HG02852 (cell line): ENCODE data around the gene NAT10.
"Not testable (repeated sequence)": the region's sequence is repeated elsewhere in the genome, so short reads cannot be mapped to it uniquely, and the experiment has no call there.

Experiments used
- ATAC-seq: cut with Tn5 transposase; IDR thresholded peaks from one replicate; pipeline ENCODE4 v1.9.1; 2021; ENCODE audit warnings: mild to moderate bottlenecking, moderate library complexity; ENCODE audit not compliant: unreplicated experiment

The NAT10 gene

DNA sequence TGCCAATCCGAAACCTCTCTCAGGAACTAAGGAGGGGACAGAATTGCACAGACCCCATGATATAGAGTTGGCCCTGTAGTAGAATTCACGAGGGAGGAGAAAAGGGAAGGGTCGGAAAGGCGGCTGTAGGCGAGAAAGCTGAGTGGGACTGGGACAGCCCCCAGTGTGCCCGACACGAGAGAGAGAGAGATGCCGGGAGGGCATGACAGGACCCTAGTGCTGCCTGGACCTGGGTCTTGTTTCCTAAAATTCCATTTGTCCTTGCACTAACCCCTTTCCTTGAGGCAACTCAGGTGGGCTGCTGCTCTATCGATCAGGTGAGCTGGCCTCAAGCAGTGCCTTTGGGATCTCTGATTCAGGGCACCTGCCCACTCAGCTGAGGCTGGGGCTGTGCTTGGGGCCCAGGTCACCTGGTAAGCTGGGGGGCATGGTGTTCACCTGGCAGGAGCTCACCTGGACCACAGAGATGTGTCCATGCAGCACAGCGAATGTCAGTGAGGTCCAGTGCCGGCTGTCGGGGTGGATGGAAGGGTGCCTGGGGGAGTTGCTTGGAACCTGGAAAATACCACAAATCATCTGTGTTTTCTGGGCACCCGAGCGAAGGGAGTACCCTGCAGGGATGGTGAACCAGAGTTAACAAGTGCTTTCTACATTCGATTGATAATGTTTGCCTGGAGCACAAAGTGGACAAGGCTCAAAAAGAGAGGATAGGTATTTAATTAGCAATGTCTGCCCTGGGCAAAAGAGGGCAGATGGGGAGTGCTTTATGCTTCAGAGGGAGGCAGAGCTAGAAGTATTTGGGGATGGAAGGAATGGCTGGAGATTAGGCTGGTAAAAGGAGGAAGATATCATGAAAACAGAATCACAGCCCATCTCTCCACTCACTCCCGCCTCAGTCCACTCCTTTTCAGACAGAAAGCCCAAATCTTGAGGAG is 61.6 kb downstream of the NAT10 start:
- ATAC-seq = no peak

DNA sequence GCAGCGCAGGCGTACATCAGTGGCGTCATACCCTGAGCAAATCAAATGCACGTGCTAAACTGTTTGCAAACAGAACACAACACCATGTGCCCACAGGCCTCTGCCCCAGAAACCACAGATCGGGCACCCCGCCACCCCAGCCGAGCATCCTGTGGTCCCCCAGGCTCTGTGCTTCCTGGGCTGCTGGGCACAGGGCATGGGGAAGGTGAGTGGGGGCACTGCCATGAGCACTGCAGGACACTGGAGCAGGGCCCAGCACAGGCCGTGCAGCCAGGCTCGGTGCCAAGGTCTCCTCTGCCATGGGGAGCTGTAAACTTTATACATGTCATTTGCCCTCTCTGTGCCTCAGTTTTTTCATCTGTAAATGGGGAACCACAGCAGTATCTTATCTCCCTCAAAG is 62.5 kb downstream of the NAT10 start:
- no peak for ATAC-seq

DNA sequence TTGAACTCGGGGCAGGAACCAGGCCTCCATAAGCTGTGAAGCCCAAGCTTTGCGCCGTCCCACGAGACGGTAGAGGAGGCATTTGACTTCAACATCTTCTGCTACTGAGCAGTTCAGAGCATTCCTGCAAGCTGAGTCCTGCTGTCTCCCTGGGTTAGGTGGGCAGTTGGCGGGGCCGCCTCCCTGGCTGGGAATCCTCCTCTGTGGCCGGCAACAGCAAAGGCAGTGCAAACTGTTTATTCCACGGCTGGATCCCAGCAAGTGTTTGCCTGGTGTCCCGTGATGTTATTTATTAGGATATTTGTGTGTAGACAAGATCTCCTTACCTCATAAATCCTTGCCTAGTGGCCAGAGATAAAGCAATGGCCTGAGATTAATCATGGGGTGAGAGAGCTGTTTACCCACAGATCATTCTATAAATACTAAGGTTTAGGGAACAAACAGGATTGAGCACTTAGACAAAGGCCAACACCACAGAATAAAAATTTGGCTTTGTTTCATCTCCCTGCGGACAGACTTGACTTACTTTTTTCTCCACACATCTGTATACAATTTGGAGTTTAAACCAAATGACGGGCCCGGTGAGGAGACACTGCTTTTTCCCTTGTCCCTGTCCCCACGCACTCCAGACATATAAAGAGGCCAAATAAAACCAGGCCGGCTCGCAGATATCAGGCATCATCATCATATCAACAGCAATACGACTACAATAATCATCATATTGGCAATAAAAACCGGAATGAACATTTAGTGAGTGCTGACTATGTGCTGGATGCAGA is 63.4 kb downstream of the NAT10 start:
- no peak for ATAC-seq

DNA sequence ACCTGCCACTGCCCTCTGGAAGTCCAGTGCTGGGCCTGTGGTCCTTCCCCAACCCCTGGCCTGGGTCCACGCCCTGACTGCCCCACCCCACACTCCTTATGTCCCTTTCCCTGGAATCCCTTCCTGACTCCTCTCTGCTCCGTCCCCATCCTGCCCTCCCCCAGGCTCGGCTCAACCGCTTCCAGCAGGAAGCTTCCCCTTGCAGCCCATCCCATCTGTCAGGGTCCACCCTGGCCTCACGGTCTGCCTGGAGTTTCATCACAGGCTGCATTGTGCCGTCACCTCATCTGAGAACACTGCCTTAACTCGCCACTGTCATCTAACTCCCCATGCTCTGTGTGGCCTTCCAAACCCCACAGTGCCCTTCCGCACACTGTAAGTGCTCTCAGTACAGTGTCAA is 64.3 kb downstream of the NAT10 start:
- no peak for ATAC-seq

DNA sequence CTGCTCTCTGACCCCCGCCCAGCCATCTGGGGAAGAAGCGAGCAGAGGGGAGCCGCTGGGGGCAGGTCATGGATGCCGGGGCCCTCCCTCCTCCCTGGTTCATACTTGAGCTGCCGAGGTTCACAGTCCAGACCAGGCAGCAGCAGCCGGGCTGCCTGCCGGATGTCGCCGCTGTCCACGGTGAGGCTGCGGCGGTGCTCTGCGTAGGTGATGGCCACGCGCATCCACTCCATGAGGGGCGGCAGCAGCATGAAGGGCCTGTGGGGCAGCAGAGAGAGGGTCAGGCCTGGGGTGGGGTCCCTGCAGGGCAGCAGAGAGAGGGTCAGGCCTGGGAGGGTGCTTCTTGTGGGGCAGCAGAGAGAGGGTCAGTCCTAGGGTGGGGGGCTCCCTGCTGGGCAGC is 67.6 kb downstream of the NAT10 start:
- no peak for ATAC-seq

DNA sequence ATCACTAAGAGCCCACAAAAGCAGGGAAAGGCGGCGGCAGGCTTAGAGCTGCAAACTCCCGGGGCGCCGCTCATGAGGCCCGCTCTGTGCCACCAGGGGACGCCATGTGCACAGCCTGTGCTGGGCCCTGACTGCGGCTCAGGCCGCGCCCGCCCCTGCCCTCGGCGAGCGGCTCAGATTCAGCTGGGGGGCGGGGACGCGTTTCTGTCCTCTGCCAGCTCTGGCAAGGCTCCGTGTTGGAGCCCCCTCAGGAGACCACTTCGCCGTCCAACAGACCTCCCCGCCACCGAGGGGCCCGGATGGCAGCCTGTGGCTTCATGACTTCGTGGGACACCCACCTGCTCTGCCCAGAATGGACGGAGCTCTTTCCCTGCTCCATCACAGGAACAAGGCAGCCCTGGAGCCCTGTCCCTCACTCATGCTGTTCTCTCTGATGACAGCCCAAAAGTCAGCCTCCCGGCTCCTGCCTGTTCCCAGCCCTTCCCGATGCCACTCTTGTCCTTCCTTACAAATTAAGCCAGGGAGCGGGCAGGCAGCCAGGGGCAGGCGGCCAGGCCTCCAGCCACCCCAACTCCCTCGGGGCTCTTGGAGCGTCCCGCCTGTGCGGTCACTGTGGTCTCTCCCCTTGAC is 69.1 kb downstream of the NAT10 start:
- peak; percentile 81 for ATAC-seq

DNA sequence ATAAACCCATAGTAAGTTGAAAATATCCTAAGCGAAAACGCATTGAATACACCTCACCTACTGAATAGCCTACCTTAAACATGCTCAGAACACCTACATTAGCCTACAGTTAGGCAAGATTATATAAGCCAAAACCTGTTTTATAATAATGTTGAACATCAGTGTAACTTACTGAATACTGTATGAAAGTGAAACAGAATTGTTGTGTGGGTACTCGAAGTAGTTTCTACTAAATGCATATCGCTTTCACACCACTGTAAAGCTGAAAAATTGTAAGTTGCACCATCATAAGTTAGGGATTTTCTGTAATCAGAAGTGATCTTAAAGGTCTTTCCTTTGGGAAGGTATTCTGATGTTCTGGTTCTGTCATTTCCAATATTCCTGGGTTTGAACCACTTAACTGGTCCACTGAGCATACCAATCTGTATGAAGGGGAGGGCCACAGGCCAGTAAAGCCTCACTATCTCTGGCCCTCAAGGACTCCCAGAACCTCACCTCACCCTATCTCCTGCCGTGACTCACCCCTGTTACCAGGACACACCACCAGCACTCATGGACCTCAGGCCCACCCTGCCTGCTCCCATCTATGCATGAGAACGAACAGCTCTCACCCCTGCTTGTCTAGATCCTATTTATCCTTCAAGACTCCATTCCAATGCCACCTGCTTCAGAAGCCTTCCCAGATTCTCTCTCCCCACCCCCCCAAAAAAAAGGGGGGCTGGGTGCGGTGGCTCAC is 70.0 kb downstream of the NAT10 start:
- no peak for ATAC-seq

DNA sequence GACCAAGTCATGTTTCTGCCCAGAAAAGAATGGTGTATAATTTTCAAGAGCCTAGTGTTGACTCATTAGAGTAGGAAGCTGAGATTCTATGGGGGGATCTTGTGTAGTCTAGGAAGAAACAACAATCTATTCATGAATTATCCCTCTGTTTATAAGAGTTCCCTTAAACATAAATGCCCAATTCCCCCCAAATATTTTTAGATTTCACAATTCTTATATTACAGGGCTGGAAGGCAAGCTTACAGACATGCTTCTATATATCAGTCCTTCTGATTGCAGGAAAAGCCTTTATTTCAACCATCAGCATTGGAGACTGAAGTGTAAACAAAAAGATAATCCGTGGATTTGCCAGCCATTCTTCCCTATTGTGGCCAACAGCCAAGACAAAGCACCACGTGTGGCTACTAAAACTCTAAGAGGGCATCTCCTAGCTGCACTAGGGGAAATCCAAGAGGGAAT is 71.4 kb downstream of the NAT10 start:
- ATAC-seq = no peak

DNA sequence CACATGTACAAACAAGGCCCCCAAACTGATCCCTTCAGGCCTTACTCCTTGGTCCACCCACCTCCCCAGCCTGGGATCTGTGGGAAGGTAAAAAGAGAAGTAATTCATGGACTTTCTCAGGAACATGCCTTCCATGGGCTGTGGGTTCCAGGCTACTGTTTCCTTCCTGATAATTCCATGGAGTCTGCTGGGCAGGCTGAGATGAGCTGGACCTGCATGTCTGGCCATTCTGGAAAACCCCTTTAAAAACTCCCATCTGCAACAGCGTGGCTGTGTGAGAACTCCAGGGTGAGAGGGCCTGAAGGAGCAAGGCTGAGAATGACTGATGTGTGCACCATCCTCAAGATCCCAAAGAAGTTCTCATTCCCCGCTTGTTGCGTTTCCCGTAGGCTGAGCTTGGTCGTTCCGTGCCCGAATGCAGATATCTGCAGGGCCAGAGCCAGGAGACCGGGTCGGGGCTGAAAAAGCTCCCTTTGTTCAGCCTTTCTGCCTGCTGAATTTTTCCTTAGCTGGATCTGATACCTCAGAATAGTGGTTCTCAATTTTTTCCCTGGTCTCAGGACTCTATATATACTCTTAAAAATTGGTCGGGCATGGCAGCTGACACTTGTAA is 72.9 kb downstream of the NAT10 start:
- ATAC-seq = no peak

DNA sequence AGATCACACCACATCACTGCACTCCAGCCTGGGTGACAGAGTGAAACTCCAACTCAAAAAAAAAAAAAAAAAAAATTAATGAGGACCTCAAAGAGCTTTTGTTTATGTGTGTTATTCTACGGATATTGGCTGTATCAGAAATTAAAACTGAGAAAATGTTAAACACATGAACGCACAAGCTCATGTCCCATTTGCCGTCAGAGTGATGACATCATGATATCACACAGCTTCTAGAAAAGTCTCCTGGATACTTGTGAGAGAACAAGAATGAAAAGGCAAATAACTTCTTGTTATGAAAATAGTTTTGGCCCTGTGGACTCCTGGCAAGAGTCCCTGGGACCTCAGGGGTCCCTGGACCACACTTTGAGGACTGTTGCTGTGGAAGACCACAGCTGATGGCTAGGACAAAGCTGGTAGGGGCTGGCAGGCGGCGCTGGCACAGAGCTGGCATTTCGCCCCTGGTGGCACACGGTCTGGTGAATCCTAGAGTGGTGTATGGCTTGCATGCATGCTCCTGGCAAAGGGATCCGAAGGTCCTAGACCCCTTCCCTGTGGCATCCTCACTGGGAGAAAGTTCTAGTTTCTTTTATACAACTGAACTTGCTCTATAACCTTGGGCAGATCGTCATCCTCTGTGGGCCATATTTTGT is 73.7 kb downstream of the NAT10 start:
- ATAC-seq = no peak

DNA sequence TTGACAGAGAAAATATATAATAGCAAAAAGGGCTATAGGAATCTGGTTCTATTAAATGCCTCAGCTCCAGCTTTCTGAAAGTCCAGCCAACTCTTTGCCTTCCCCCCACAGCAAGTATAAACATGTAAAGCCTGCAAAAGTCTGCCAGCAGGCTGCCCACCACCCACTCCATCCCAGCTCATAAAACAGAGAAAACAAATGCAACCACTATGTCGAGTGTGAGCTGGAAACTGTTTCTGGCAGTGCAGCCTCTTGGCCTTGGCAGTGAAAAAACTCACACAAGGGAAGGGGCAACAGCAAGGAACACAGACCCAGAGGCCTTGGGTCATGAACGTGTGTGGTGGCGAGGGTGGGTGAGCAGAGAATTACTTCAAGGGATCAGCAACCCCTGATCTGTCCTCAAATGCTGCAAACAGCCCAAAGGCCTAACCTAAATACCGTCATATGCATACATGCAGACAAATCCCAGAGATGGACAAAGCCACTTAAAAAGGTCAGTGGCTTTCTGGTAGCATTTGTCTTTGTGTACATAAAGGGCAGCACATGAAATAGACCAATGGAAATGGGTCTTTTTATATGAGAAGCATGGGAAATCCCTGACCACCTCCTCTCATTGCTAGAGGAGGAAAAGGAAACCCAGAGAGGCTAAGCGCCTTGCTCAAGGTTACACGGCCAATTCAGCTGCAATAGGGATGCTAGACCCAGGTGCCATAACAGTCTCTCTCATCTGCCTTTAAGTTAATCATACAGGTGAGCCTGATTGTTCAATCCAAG is 74.8 kb downstream of the NAT10 start:
- peak; percentile 46 for ATAC-seq

DNA sequence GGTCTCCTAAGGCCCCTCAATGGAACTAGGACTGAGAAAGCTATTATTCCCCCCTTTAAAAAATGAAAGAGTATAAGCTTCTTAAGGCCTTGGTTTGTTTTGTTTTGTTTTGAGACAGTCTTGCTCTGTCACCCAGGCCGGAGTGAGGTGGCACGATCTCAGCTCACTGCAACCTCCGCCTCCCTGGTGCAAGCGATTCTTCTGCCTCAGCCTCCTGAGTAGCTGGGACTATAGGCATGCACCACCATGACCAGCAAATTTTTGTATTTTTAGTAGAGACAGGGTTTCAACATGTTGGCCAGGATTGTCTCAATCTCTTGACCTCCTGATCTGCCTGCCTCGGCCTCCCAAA is 75.4 kb downstream of the NAT10 start:
- ATAC-seq = not testable (repeated sequence)

DNA sequence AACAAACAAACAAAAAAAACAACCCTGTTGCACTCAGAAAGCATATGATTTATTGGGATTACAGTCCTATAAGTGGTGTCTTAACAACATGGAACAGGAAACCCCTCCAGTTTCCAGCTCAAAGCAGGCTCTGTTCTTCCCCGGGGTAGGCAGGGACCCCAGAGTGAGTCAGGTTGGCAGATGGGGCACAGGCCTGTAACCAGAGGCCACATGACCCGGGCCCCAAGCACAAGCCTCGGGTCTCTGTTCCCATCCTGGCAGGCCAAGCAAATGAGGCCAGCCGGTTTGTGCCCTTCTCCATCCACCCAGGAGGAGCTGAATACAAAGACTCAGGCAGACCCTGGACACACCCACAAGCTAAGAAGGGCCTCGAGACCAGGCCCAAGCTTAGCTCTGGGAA is 75.8 kb downstream of the NAT10 start:
- no peak for ATAC-seq

DNA sequence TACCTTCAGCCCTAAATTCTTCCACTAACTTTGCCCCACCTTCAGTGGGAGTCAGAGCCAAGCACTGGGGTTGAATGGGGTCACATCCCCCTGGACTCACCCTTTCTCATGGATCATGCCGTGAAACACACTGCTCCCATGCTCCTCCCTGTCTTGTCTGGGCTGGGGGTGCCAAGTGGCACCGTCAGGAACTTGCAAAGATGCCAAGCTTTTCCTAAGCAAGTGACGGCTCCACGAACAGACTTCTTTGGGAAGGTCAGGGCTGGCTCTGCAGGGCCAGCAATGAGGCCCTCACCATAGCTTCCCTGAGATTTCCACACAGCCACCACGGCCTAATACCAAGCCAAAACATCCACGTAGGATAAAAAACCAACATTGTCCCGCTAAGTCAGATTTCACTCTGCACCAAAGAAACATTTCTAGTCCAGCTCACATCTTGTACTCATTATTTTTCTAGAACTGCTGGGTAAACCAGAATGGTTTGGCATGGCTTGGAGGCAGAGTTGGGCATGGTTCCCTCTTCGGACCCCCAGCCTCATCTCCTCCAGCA is 76.5 kb downstream of the NAT10 start:
- ATAC-seq = no peak

DNA sequence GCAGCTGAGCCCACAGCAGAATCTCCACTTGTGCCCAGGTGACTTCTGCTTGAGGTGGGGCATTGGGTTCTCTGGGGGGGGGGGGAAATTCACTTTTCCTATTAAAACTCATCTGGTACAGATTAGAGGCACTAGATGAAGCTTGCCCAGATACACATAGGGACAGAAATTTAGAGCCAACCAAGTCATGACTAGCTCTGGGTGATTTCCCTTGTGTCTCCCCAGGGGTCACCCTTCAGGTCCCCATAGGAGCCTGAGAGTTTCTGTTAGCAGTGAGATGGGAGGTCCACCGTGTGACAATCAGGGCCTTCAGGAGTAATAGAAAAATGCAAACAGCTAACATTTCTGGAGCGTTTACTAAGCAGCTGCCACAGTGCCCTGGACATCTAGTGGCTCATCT is 77.0 kb downstream of the NAT10 start:
- ATAC-seq = no peak

DNA sequence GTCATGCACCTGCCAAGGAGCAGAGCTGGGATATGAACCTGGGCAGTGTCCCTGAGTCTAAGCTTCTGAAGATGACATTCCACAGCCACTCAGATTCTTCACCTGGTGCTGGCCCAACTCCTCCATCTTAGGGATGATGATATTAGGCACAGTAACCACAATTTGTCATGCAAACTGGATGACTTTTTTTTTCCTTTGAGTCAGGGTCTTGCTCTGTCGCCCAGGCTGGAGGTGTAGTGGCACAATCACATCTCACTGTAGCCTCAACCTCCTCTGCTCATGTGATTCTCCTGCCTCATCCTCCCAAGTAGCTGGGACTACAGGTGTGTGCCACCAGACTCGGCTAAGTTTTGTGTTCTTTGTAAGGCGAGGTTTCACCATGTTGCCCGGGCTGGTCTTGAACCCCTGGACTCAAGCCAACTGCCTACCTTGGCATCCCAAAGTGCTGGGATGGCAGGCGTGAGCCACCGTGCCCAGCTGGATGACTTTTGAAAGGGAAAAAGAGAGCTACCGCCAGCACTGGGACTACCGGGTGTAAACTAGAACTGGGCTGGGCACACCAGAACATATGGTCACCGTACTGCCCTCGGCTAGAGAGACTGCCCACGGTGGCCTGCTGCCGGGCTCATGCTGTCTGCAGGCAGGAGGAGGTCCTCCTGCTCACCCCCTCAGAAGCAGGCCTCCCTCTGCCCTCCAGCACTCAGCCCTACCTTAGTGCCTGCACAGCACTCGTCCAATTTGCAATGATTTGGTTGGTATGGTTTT is 77.7 kb downstream of the NAT10 start:
- no peak for ATAC-seq

DNA sequence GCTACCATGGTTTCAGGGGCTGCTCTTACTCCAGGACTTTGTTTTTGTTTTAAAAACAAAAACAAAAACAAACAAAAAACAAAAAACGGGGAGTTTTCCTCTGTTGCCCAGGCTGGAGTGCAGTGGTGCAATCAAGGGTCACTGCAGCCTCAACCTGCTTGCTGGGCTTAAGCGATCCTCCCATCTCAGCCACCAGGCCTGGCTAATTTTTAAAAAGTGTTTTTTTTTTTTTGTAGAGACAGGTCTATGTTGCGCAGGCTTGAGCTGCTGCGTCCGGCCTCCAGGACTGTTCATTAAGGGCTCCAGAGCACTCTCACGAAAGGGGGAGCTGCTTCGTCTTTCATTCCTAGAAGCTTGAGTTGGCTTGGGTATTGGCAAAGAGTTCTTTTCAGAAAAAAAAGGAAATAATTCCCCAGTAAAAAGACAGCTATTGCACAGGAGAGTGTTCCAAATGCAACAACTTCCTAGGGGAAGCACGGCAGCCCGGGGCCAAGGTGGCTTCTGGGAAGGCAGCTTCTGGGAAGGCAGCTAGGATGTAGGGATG is 78.5 kb downstream of the NAT10 start:
- no peak for ATAC-seq

DNA sequence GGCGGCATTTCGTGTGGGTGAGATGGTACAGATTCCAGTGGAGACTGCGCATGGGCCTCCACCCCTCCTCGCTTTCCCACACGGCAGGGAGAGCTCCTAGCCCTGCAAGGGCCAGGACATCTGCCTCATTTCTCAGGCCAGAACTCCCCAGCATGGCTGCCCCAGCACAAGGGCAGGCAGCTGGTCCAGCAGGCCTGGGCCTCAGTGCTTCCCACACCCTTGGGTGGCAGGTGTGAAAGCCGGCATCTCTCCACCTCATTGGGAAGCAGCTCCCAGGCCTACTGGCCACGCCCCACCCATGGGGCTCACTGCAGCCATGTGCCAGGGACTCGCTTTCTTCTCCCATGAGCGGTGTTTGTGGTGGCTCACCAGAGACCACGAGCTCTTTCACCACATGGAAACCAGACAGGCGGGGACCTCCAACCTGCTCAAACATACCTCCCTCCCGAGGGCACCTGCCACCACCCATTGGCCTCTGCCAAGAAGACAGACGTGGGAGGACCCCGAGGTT is 79.1 kb downstream of the NAT10 start:
- ATAC-seq = no peak
